Omental fat pad (tissue), 4 donors: Measurements from ENCODE around the gene SMAP2. TPM values are rescaled to one million over a fixed set of nuclear protein-coding genes. Genes with fewer than 3 reads are reported as not detected.

ENCODE experiments used
- ATAC-seq: fragments of 150-250 bp; one replicate; pipeline ENCODE4 v1.9.1; 2016; ENCODE audit warnings: mild to moderate bottlenecking, moderate library complexity; ENCODE audit not compliant: low FRiP score
- DNase-seq: peaks from one replicate; pipeline ENCODE4 v3.0.0-alpha.2; 2019; ENCODE audit warnings: low spot score
- CTCF ChIP-seq, 3 donors: fragments of 450-650 bp; IDR thresholded peaks; one replicate each; pipeline ENCODE4 v1.5.1; 2016 to 2017; ENCODE audit warnings: antibody characterized with exemption in 3 of 3, mild to moderate bottlenecking in 3 of 3, moderate library complexity in 2 of 3
- total RNA-seq, 4 donors: library from RNA; depleted of rRNA; stranded (reverse); fragments of >200 nt; gene quantifications; one replicate each; pipeline ENCODE4 v1.1.0, GENCODE V29; 2016

The SMAP2 gene
- total RNA-seq, 4 donors from 2014 or later: 45.4 to 119 (median 60.1) TPM

DNA sequence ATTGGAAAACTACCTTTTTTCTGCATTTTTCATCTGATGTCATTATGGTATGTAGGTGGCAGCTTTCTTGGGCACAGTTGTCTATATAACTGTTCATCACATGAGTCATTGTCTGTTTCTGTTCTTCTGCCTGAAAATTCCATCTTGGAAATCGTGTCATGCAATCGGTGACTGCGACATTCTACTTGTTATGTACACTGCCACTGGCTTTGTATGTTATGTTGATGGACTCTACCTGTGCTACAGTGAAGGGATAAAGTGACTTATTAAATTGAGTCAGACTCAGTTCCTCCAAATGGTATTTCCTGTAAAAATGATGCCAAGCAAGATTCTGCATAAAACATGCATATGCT is 8.6 kb downstream of the SMAP2 start:
- no peak for TF ChIP-seq CTCF (IDR thresholded peaks at IDR 0.05)
- ATAC-seq: no peak

DNA sequence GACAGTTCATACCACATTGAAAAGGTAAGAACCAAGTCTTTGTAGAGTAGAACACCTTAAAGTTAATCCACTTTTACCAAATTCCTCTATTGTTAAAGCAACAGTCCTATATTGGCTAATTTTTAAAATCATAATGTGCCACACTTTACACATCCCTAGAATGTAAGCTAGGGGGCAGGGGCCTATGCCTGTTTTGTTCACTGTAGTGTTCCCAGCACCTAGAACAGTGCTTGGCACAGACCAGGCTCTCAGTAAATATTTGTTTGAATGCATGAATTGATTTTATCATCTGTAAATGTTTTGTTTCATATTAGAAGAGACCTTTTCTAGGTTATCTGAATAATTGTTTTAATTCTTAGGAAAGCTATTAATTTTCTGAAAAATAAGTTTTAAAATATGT is 9.1 kb downstream of the SMAP2 start:
- DNase-seq (no peak), ATAC-seq (no peak)
- TF ChIP-seq CTCF (IDR thresholded peaks at IDR 0.05): no peak

More for the DNA sequence above, 8.6 kb downstream of the SMAP2 start:
- no peak for DNase-seq

- ATAC-seq: no peak
- TF ChIP-seq CTCF (IDR thresholded peaks at IDR 0.05): no peak
- no peak for DNase-seq
Observed at GRCh38 chr1:40383095-40383487, 9.6 kb downstream of the SMAP2 start.

DNA sequence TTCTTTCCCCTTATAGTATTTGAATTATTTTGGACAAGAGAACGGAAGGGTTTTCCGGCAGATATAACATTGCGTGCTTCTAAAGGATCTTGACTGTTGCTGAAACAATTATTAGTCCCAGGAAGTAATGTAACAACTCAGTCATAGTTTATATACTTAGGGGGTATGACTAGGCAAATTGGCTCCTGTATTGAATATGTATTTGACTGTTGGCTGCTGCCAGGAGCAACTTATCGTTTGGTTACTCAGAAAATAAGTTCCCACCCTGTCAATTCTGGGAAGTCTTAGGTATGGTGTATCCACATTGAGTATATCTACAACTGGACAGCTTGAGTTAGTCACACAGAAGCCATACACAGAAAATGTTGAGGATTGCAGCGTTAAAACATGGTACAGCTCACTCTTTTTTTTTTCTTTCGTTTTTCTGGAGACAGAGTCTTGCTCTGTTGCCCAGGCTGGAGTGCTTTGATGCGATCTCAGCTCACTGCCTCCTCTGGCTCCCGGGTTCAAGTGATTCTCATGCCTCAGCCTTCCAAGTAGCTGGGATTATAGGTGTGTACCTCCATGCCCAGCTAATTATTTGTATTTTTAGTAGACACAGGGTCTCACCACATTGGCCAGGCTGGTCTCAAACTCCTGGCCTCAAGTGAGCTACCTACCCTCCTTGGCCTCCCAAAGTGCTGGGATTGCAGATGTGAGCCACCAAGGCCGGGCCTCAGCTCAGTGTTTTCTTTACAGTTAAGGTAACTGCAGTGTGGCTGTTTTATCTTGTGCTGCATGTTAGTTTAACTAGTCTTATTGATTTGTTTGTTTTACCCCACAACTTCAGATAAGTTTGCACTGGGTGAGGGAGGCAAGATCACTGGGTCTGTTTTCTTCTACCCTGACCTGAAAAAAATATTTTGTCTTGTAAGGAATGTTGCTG is 10.2 kb downstream of the SMAP2 start:
- peak; percentile 25 for ATAC-seq
- no peak for DNase-seq
- TF ChIP-seq CTCF (IDR thresholded peaks at IDR 0.05): no peak

DNA sequence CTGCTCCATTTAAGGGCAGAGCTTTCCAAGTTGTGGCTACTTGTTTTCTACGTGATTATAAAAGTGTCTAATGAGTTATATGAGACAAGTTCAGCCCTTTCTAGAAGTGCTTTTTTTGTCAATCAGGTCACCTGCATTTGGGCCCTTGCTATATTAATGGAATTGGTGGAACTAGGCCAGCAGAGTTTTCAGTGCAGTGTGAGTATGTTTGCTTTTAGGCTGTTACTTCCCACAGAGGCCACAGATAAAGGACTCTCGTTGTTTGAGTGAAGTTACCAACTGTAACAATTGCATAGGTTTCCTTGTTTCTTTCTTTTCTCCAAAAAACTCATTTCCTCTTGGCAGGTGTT is 10.9 kb downstream of the SMAP2 start:
- no peak for TF ChIP-seq CTCF (IDR thresholded peaks at IDR 0.05)
- ATAC-seq: no peak
- no peak for DNase-seq

DNA sequence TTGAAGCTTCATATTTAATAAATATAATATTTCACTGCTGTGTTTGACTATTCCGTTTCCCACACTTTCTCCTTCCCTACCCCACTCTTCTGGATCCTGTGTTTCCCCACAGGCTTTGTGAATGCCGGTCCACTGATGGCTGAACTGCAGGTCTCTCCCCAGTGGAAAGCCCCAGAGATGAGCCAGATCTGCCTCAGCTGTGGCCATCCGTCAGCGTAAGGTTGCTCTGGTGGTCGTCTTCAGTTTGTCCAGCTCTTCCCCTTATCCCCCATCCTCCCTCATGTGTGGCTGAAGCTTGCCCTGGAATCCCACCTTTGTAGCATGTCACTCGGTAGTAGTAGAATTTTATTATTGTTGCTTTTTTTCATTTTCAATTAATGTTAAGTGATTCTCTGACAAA is 11.4 kb downstream of the SMAP2 start:
- DNase-seq (no peak), ATAC-seq (no peak)
- no peak for TF ChIP-seq CTCF (IDR thresholded peaks at IDR 0.05)
